ENCODE measurements around the gene HNRNPM. TPM values are rescaled to one million over a fixed set of nuclear protein-coding genes. Genes with fewer than 3 reads are reported as not detected.

Gene HNRNPM
- total RNA-seq, 1 donor from 2014 or later: 145 TPM

Other genes starting within 250 kb of the HNRNPM start
- 41.5 TPM for gene CERS4, start 235.6 kb upstream of the HNRNPM start, total RNA-seq
- gene CD320, start 136.6 kb upstream of the HNRNPM start, total RNA-seq: 55.2 TPM
- gene NDUFA7, start 123.6 kb upstream of the HNRNPM start, total RNA-seq: 39.9 TPM
- gene RPS28, start 123.5 kb upstream of the HNRNPM start, total RNA-seq: 1,239 TPM
- gene KANK3, start 101.7 kb upstream of the HNRNPM start, total RNA-seq: 28.6 TPM
- 753 TPM for gene ANGPTL4, start 80.8 kb upstream of the HNRNPM start, total RNA-seq
- gene RAB11B, start 54.6 kb upstream of the HNRNPM start, total RNA-seq: 100 TPM
- gene MARCHF2, start 31.7 kb upstream of the HNRNPM start, total RNA-seq: 101 TPM
- gene PRAM1, start 57.7 kb downstream of the HNRNPM start, total RNA-seq: 4.5 TPM
- gene ZNF414, start 69.2 kb downstream of the HNRNPM start, total RNA-seq: 18.5 TPM
- 47.7 TPM for gene MYO1F, start 132.5 kb downstream of the HNRNPM start, total RNA-seq
- gene ADAMTS10, start 165.7 kb downstream of the HNRNPM start, total RNA-seq: 19.0 TPM
- not detected for gene NFILZ, start 185.7 kb downstream of the HNRNPM start, total RNA-seq

All from mesenteric fat pad (tissue), 1 donor.